Endothelial cell of umbilical vein (primary cell): ENCODE data around the gene CCSER1. TPM values are rescaled to one million over a fixed set of nuclear protein-coding genes. Genes with fewer than 3 reads are reported as not detected.
A peak's percentile ranks its signal among the peaks of the same experiment; 100 is the strongest.
"Not testable (repeated sequence)": the region's sequence is repeated elsewhere in the genome, so short reads cannot be mapped to it uniquely, and the experiment has no call there.

Experiments used
- BruUV-seq: library from RNA; stranded (reverse); fragments of 400-500 nt; replicated peaks from 2 replicates; lab custom pipeline; 2021; lab: Mats Ljungman, UMichigan
- CTCF ChIA-PET: fragments of 300-600, 350-600 bp; sonication (Branson Sonifier 250); formaldehyde crosslinking; loops from one replicate; lab custom pipeline; 2021; ENCODE audit warnings: antibody characterized with exemption, inconsistent platforms; lab: Charles Lee
- POLR2A ChIA-PET: fragments of 300-600, 350-600 bp; sonication (Branson Sonifier 250); formaldehyde crosslinking; loops from one replicate; lab custom pipeline; 2021; ENCODE audit warnings: antibody characterized with exemption, inconsistent platforms; lab: Charles Lee
- DNase-seq: peaks from one replicate; pipeline ENCODE4 v3.0.0-alpha.2; 2011; ENCODE audit warnings: low read depth, low spot score
- FAIRE-seq: peaks from 2 replicates; lab custom pipeline; 2011; peaks lifted over from hg19 to GRCh38; lab: Jason Lieb, UNC
- H2AFZ ChIP-seq: 2 replicates; pipeline ENCODE4 v1.6.0; 2012; ENCODE audit warnings: low read depth, low read length, control low read depth, inconsistent platforms
- H3K27ac ChIP-seq: 2 replicates; pipeline ENCODE4 v1.5.1; 2011; ENCODE audit warnings: low read depth, mild to moderate bottlenecking, control low read depth, low read length, moderate library complexity; ENCODE audit not compliant: insufficient read depth
- H3K27me3 ChIP-seq, 2 experiments: 2 replicates each; pipeline versions ENCODE4 v1.6.0 to v1.6.1; 2011; ENCODE audit warnings: low read length in 2 of 2, mixed read lengths in 1 of 2; ENCODE audit not compliant: control insufficient read depth in 2 of 2, insufficient read depth in 2 of 2
- H3K36me3 ChIP-seq, 2 experiments: 2 replicates in 1 of 2; 3 replicates in 1 of 2; pipeline ENCODE4 v1.5.1; 2011; ENCODE audit warnings: low read length in 2 of 2, mild to moderate bottlenecking in 1 of 2, moderate library complexity in 1 of 2; ENCODE audit not compliant: control insufficient read depth in 2 of 2, insufficient read depth in 2 of 2; ENCODE audit errors: extremely low read depth in 1 of 2
- H3K4me1 ChIP-seq: 3 replicates; pipeline ENCODE4 v1.5.1; 2011; ENCODE audit warnings: mild to moderate bottlenecking, low read length; ENCODE audit not compliant: control insufficient read depth, insufficient read depth; ENCODE audit errors: extremely low read depth
- H3K4me2 ChIP-seq: 2 replicates; pipeline ENCODE4 v1.6.1; 2011; ENCODE audit warnings: low read length, control low read depth, mixed read lengths; ENCODE audit not compliant: insufficient read depth
- H3K4me3 ChIP-seq, 3 experiments: fragments of 200-600 bp in 1 of 3; sonication (generic), shearing (Covaris generic) in 1 of 3; replicated peaks in 1 of 3; 2 replicates each; pipeline ENCODE4 v1.5.1; 2011 to 2016; ENCODE audit warnings: control low read depth in 3 of 3, low read length in 3 of 3, mild to moderate bottlenecking in 2 of 3, inconsistent platforms in 1 of 3, low read depth in 1 of 3, moderate library complexity in 1 of 3; ENCODE audit not compliant: insufficient read depth in 1 of 3
- H3K79me2 ChIP-seq: 2 replicates; pipeline ENCODE4 v1.6.0; 2012; ENCODE audit warnings: low read length, inconsistent platforms; ENCODE audit not compliant: control insufficient read depth, insufficient read depth
- H3K9ac ChIP-seq: replicated peaks from 2 replicates; pipeline ENCODE3; 2011; ENCODE audit warnings: low read length, control low read depth; ENCODE audit not compliant: insufficient read depth; ENCODE audit errors: extremely low read depth
- H3K9me1 ChIP-seq: replicated peaks from 3 replicates; pipeline ENCODE4 v1.6.0; 2011; ENCODE audit warnings: mild to moderate bottlenecking, low read length; ENCODE audit not compliant: control insufficient read depth, insufficient read depth; ENCODE audit errors: extremely low read depth
- H3K9me3 ChIP-seq: replicated peaks from 2 replicates; pipeline ENCODE4 v1.5.1; 2012; ENCODE audit warnings: low read length, inconsistent platforms; ENCODE audit not compliant: control insufficient read depth, insufficient read depth
- H4K20me1 ChIP-seq: replicated peaks from 2 replicates; pipeline ENCODE3; 2011; ENCODE audit warnings: mild to moderate bottlenecking, low read length; ENCODE audit not compliant: control insufficient read depth, insufficient read depth; ENCODE audit errors: extremely low read depth
- CTCF ChIP-seq, 2 donors: IDR thresholded peaks; 1 replicate in 1 of 2; 2 replicates in 1 of 2; pipeline ENCODE4 v1.5.1; 2011; ENCODE audit warnings: low read length in 2 of 2, mild to moderate bottlenecking in 2 of 2, moderate library complexity in 2 of 2, control low read depth in 1 of 2, inconsistent platforms in 1 of 2, low read depth in 1 of 2; ENCODE audit not compliant: insufficient read depth in 1 of 2; ENCODE audit errors: extremely low read depth in 1 of 2
- EZH2 ChIP-seq: IDR thresholded peaks from 2 replicates; pipeline ENCODE4 v1.6.1; 2012; ENCODE audit warnings: borderline replicate concordance, low read depth, mild to moderate bottlenecking, moderate library complexity, low read length, inconsistent platforms; ENCODE audit not compliant: severe bottlenecking
- FOS ChIP-seq: IDR thresholded peaks from 2 replicates; pipeline ENCODE4 v1.6.1; 2011; ENCODE audit warnings: mild to moderate bottlenecking, low read length, moderate library complexity, borderline replicate concordance; ENCODE audit not compliant: insufficient read depth
- GATA2 ChIP-seq: IDR thresholded peaks from 2 replicates; pipeline ENCODE4 v1.7.0; 2011; ENCODE audit warnings: low read depth, mild to moderate bottlenecking, moderate library complexity, mixed read lengths, low read length; ENCODE audit not compliant: insufficient read length, insufficient read depth
- JUN ChIP-seq: IDR thresholded peaks from 2 replicates; pipeline ENCODE4 v1.6.1; 2011; ENCODE audit warnings: borderline replicate concordance, low read depth; ENCODE audit not compliant: insufficient read length, insufficient read depth
- MAX ChIP-seq: IDR thresholded peaks from 2 replicates; pipeline ENCODE4 v1.6.1; 2011; ENCODE audit not compliant: insufficient read depth, insufficient read length
- MYC ChIP-seq: IDR thresholded peaks from one replicate; pipeline ENCODE4 v1.6.1; 2011; ENCODE audit warnings: mild to moderate bottlenecking, low read depth, low read length
- POLR2A ChIP-seq: IDR thresholded peaks from 2 replicates; pipeline ENCODE4 v1.6.1; 2012; ENCODE audit warnings: low read depth, mild to moderate bottlenecking, control low read depth, low read length
- POLR2AphosphoS5 ChIP-seq: IDR thresholded peaks from 2 replicates; pipeline ENCODE4 v1.6.1; 2012; ENCODE audit warnings: low read depth, mild to moderate bottlenecking, control low read depth, low read length, moderate library complexity; ENCODE audit not compliant: insufficient read depth
- dilution Hi-C: fragments of 300-500 bp; cut with MboI; formaldehyde crosslinking; loops from one replicate; pipeline ENCODE4 v1.15.0; 2019; ENCODE audit warnings: low sequenced_read_pairs; ENCODE audit not compliant: extremely low pct_ligation_motif_present
- intact Hi-C: fragments of 100-400 bp; cut with micrococcal nuclease; formaldehyde crosslinking; loops from one replicate; pipeline ENCODE4 v1.10.0; 2022
- polyA plus RNA-seq, 4 experiments: library from polyadenylated mRNA; depleted of rRNA in 3 of 4; stranded (reverse) in 3 of 4; unstranded in 1 of 4; fragments of >200 nt; gene quantifications; 2 replicates each; pipeline versions ENCODE4 v1.2.1 to v1.2.3, GENCODE V29; 2011 to 2012; ENCODE audit warnings: missing spikeins in 1 of 4
- total RNA-seq: library from RNA; stranded (reverse); gene quantifications from 2 replicates; pipeline ENCODE4 v1.2.3, GENCODE V29; 2021

The CCSER1 gene
- total and polyA plus RNA-seq, 2 donors (not counting 3 experiments of a cell fraction or from before 2014, with no cell fraction given), result 0.11 to 1.8 TPM

DNA sequence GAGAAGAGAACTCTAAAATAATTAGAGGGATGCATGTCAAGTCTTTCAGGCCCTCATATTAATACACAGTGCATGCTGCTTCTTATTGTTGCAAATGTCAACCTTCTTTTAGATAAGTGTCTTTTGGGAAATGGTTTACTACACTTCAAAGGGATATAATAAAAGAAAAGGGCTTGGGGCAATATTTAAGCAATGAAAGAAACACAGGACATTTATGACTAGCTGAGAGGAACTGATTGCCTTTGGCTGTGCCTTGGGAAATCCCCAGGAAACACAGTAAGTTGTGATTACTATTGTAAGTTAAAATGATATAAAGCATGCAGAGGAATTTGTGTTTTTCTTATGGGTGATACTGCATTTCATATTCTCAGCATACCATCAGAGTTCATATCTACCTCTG is 1140.3 kb downstream of the CCSER1 start:
- Histone ChIP-seq H4K20me1 (no peaks in the 10 kb centered on the region), H2AFZ (no peak overlapping the region), H3K4me3 (no peak overlapping the region), H3K9me1 (no peaks in the 10 kb centered on the region), H3K9me3 (no peaks in the 10 kb centered on the region), H3K79me2 (no peaks in the 10 kb centered on the region), H3K9ac (no peak overlapping the region), H3K4me2 (no peak overlapping the region), H3K27me3 (no peaks in the 10 kb centered on the region), H3K4me1 (no peaks in the 10 kb centered on the region), H3K27ac (no peak overlapping the region), H3K36me3 (no peaks in the 10 kb centered on the region)
- ChIA-PET CTCF (no interaction called here), POLR2A (no interaction called here)
- no TSS peak for BruUV-seq
- intact Hi-C loops, result no loop called here
- dilution Hi-C loops, result no loop called here
- TF ChIP-seq MAX (no peak), POLR2A (no peak), JUN (no peak), EZH2 (no peak), GATA2 (no peak), CTCF (IDR thresholded peaks at IDR 0.05; ENCODE audit: extremely low read depth in 1 of 2, insufficient read depth in 1 of 2, low read depth in 1 of 2, low read length in 2 of 2) (no peak), MYC (no peak), POLR2AphosphoS5 (no peak), FOS (no peak)
- DNase-seq (peak; percentile 49), FAIRE-seq (no peak)

- BruUV-seq, intact Hi-C loops, POLR2A ChIA-PET: not testable (repeated sequence)
These were observed 1141.3 kb downstream of the CCSER1 start for GRCh38 chr4:91268481-91268880.

More at GRCh38 chr4:91268481-91268880, 1141.3 kb downstream of the CCSER1 start:
- H3K9me3 ChIP-seq, dilution Hi-C loops, H3K27ac ChIP-seq, H3K9ac ChIP-seq, H2AFZ ChIP-seq, H4K20me1 ChIP-seq, H3K27me3 ChIP-seq, FAIRE-seq, H3K4me2 ChIP-seq, H3K4me1 ChIP-seq, CTCF ChIA-PET, H3K9me1 ChIP-seq, H3K36me3 ChIP-seq, H3K4me3 ChIP-seq, H3K79me2 ChIP-seq, DNase-seq: not testable (repeated sequence)
